ENCODE results near the gene RAX.

DNA sequence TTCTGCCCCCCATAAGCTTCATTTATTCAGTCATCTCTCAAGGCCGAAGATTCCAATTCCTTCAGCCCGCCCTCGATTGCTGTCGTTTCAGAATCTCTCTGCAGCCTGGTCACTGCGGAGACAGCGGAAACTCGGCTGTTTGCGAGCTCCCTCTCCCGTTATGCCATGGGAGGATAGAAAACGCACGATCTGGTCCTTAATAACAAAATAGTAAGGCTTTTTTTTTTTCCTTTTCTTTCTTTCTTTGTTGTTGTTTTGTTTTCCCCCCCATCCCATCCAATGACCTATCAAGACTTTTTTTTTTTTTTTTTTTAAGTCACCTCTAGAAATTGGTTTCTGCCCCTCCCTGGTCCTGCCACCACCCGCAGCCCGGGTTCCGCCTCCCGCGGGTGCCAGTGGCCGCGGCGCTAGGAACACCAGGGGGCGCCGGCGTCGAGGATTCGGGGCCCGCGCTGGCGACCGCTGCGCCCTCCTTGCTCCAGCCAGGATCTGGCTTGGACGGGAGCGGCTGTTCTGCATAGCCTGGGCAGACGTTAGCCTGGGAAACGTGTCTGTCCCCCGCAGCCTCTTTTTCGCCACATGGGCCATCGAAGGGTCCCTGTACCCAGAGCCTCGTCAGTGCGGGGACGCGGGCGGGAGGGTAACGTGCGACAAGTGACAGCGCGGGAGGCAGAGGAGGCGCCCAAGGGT lies 35.1 kb upstream of the RAX start:
- TF ChIP-seq, protein P1, sequence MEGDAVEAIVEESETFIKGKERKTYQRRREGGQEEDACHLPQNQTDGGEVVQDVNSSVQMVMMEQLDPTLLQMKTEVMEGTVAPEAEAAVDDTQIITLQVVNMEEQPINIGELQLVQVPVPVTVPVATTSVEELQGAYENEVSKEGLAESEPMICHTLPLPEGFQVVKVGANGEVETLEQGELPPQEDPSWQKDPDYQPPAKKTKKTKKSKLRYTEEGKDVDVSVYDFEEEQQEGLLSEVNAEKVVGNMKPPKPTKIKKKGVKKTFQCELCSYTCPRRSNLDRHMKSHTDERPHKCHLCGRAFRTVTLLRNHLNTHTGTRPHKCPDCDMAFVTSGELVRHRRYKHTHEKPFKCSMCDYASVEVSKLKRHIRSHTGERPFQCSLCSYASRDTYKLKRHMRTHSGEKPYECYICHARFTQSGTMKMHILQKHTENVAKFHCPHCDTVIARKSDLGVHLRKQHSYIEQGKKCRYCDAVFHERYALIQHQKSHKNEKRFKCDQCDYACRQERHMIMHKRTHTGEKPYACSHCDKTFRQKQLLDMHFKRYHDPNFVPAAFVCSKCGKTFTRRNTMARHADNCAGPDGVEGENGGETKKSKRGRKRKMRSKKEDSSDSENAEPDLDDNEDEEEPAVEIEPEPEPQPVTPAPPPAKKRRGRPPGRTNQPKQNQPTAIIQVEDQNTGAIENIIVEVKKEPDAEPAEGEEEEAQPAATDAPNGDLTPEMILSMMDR (IDR thresholded peaks at IDR 0.05; ENCODE audit: borderline replicate concordance, extremely low read depth, low read length, poor library complexity, severe bottlenecking) = no peak
- TF ChIP-seq EZH2 (IDR thresholded peaks at IDR 0.05; ENCODE audit: borderline replicate concordance, low read depth, low read length, severe bottlenecking) = no peak

All from DND-41 (cell line).